ENCODE results near the gene CAMTA1. TPM values are rescaled to one million over a fixed set of nuclear protein-coding genes. Genes with fewer than 3 reads are reported as not detected.

The CAMTA1 gene
- total RNA-seq, 1 experiment from 2014 or later, result 69.5 TPM

GRCh38 chr1:7519861-7520395 lies 734.7 kb downstream of the CAMTA1 start:
- ChIA-PET RAD21 (ENCODE audit: low non-redundant PET in 1 of 2, low total read pairs in 2 of 2, uncharacterized antibody in 2 of 2, unreplicated experiment in 2 of 2) (no interaction called here), POLR2A (interaction anchor here (0.6 kb wide), 1 partner anchor 833 kb away, joined by 3 read pairs; no protein-coding TSS in a partner anchor)
- no peak overlapping the region for H3K27ac ChIP-seq (ENCODE audit: low read depth, low read length)

DNA sequence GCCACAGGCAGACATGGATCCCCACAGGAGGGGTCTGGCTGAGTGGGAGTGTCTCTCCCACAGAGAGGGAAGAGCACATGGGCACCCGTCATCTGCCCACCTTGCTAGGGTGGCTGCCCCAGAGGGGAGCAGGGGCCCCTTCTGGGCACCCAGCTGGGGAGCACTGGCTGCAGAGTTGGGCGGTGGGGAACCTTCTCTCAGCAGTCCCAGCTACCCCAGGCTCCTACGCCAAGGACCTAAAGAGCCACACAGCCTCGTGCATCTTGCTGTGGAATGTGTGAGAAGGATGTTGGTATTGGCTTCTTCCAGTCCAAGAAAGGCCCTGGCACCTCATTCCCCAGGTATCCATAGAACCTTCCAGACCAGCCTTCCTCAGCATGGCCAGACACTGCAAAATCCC lies 735.2 kb downstream of the CAMTA1 start:
- Histone ChIP-seq H3K9me2 (ENCODE audit: insufficient read depth) (no peaks in the 10 kb centered on the region), H3K9ac (ENCODE audit: low read length) (no peak overlapping the region), H3K4me1 (ENCODE audit: control insufficient read depth in 1 of 2, insufficient read depth in 2 of 2, low read length in 2 of 2) (no peaks in the 10 kb centered on the region), H3K36me3 (ENCODE audit: control insufficient read depth in 1 of 2, insufficient read depth in 2 of 2, low read length in 2 of 2) (no peaks in the 10 kb centered on the region), H3K4me3 (replicated peaks in 1 of 2; ENCODE audit: low read depth in 1 of 2, low read length in 2 of 2) (no peak overlapping the region), H4K20me1 (ENCODE audit: insufficient read depth) (no peaks in the 10 kb centered on the region), H3K9me3 (ENCODE audit: control insufficient read depth in 1 of 2, insufficient read depth in 1 of 2, low read depth in 1 of 2, low read length in 2 of 2) (no peaks in the 10 kb centered on the region), H3K27ac (ENCODE audit: low read depth, low read length) (no peak overlapping the region), H3K27me3 (ENCODE audit: insufficient read depth, low read length) (peaks cover 10% of the 10 kb centered on the region; the same call in 1 of the 2 replicates), H2AFZ (ENCODE audit: low read depth, low read length, poor library complexity, severe bottlenecking) (no peak overlapping the region), H3K4me2 (ENCODE audit: low read length) (no peak overlapping the region), H3K79me2 (ENCODE audit: insufficient read depth, low read length) (no peaks in the 10 kb centered on the region)
- BruUV-seq (replicated peaks), result no TSS peak
- ATAC-seq, result no peak
- intact Hi-C loops (cut with micrococcal nuclease), result no loop called here
- ChIA-PET RAD21 (ENCODE audit: low non-redundant PET in 1 of 2, low total read pairs in 2 of 2, uncharacterized antibody in 2 of 2, unreplicated experiment in 2 of 2) (no interaction called here), POLR2A (no interaction called here), CTCF (no interaction called here)
- DNase-seq (ENCODE audit: low read depth, low spot score), result no peak
- TF ChIP-seq JUND (IDR thresholded peaks at IDR 0.05), result no peak
- TF ChIP-seq SRF (IDR thresholded peaks at IDR 0.05; ENCODE audit: low read depth), result no peak
- TF ChIP-seq YY1 (IDR thresholded peaks at IDR 0.05; ENCODE audit: extremely low read depth, insufficient replicate concordance, low read depth, low read length), result no peak
- TF ChIP-seq SIN3A (IDR thresholded peaks at IDR 0.05; ENCODE audit: low read depth), result no peak
- no peak for TF ChIP-seq CEBPB (IDR thresholded peaks at IDR 0.05; ENCODE audit: low read depth)
- TF ChIP-seq EGR1 (IDR thresholded peaks at IDR 0.05; ENCODE audit: low read depth), result no peak
- TF ChIP-seq ZFX (IDR thresholded peaks at IDR 0.05), result no peak
- TF ChIP-seq MAX (IDR thresholded peaks at IDR 0.05), result no peak
- TF ChIP-seq FOSL1 (IDR thresholded peaks at IDR 0.05; ENCODE audit: low read depth), result no peak
- TF ChIP-seq REST (IDR thresholded peaks at IDR 0.05; ENCODE audit: low read depth), result no peak
- no peak for TF ChIP-seq POLR2AphosphoS5 (IDR thresholded peaks at IDR 0.05; ENCODE audit: low read depth, low read length)
- no peak for TF ChIP-seq RAD21 (IDR thresholded peaks at IDR 0.05; ENCODE audit: low read depth)

More at GRCh38 chr1:7519861-7520395, 734.7 kb downstream of the CAMTA1 start:
- CTCF ChIA-PET, result no interaction called here
- intact Hi-C loops (cut with micrococcal nuclease), result no loop called here
- no TSS peak for BruUV-seq (replicated peaks)
- TF ChIP-seq SP1 (IDR thresholded peaks at IDR 0.05; ENCODE audit: low read depth) (no peak), SRF (IDR thresholded peaks at IDR 0.05; ENCODE audit: low read depth) (no peak), ZFX (IDR thresholded peaks at IDR 0.05) (no peak), ZBTB33 (IDR thresholded peaks at IDR 0.05; ENCODE audit: extremely low read depth, insufficient replicate concordance, low read length) (no peak), SIN3A (IDR thresholded peaks at IDR 0.05; ENCODE audit: low read depth) (no peak)
- no peak for DNase-seq (ENCODE audit: low read depth, low spot score)
- Histone ChIP-seq H3K4me1 (ENCODE audit: control insufficient read depth in 1 of 2, insufficient read depth in 2 of 2, low read length in 2 of 2) (no peaks in the 10 kb centered on the region), H3K9me2 (ENCODE audit: insufficient read depth) (no peaks in the 10 kb centered on the region), H2AFZ (ENCODE audit: low read depth, low read length, poor library complexity, severe bottlenecking) (no peak overlapping the region), H4K20me1 (ENCODE audit: insufficient read depth) (no peaks in the 10 kb centered on the region), H3K4me2 (ENCODE audit: low read length) (no peak overlapping the region), H3K4me3 (replicated peaks in 1 of 2; ENCODE audit: low read depth in 1 of 2, low read length in 2 of 2) (no peak overlapping the region), H3K9me3 (ENCODE audit: control insufficient read depth in 1 of 2, insufficient read depth in 1 of 2, low read depth in 1 of 2, low read length in 2 of 2) (no peaks in the 10 kb centered on the region), H3K9ac (ENCODE audit: low read length) (no peak overlapping the region), H3K27me3 (ENCODE audit: insufficient read depth, low read length) (peaks cover 10% of the 10 kb centered on the region; the same call in 1 of the 2 replicates), H3K36me3 (ENCODE audit: control insufficient read depth in 1 of 2, insufficient read depth in 2 of 2, low read length in 2 of 2) (no peaks in the 10 kb centered on the region), H3K79me2 (ENCODE audit: insufficient read depth, low read length) (no peaks in the 10 kb centered on the region)
- ATAC-seq, result no peak

All from HCT116 (cell line).